K562 (cell line): Measurements from ENCODE around the gene STAM2. TPM values are rescaled to one million over a fixed set of nuclear protein-coding genes. Genes with fewer than 3 reads are reported as not detected.
"Not testable (repeated sequence)": the region's sequence is repeated elsewhere in the genome, so short reads cannot be mapped to it uniquely, and the experiment has no call there.

ENCODE experiments used
- ATAC-seq: fragments of 200-7000 bp; cut with Tn5 transposase; 3 replicates; pipeline ENCODE4 v1.9.1; 2020; ENCODE audit warnings: moderate library complexity
- BruUV-seq: library from RNA; stranded (reverse); fragments of 400-500 nt; replicated peaks from 2 replicates; lab custom pipeline; 2021; lab: Mats Ljungman, UMichigan
- CTCF ChIA-PET: fragments of 300-600 bp; formaldehyde crosslinking; extraction: SDS; loops from one replicate; lab custom pipeline; 2021; ENCODE audit warnings: low intra/inter-chr PET ratio; lab: Yijun Ruan, JAX
- POLR2A ChIA-PET: fragments of 300-600, 350-650 bp; sonication (Branson Sonifier 250); formaldehyde crosslinking; extraction: SDS; loops from one replicate; lab custom pipeline; 2021; ENCODE audit warnings: antibody characterized with exemption, inconsistent platforms; lab: Yijun Ruan, JAX
- DNase-seq, 4 experiments: peaks; one replicate each; pipeline versions ENCODE4 v3.0.0 to v3.0.0-alpha.2; 2011 to 2018; ENCODE audit warnings: low spot score in 3 of 4, mixed read lengths in 3 of 4; ENCODE audit errors: extremely low read depth in 1 of 4
- FAIRE-seq: peaks from 2 replicates; lab custom pipeline; 2011; peaks lifted over from hg19 to GRCh38; lab: Jason Lieb, UNC
- H2AFZ ChIP-seq: 2 replicates; pipeline ENCODE4 v1.6.0; 2011; ENCODE audit warnings: low read depth, low read length, control low read depth, inconsistent platforms
- H3K27ac ChIP-seq: fragments of 200-600 bp; 3 replicates; pipeline ENCODE4 v1.8.0; 2011; ENCODE audit warnings: low read depth, mild to moderate bottlenecking, control low read depth, inconsistent platforms, low read length, moderate library complexity, mixed read lengths; ENCODE audit errors: extremely low read depth
- H3K27me3 ChIP-seq, 2 experiments: fragments of 300-600 bp in 1 of 2; 2 replicates in 1 of 2; 3 replicates in 1 of 2; pipeline versions ENCODE4 v1.6.0 to v1.8.0; 2011; ENCODE audit warnings: inconsistent platforms in 2 of 2, low read length in 2 of 2, mild to moderate bottlenecking in 1 of 2, mixed read lengths in 1 of 2, moderate library complexity in 1 of 2; ENCODE audit not compliant: control insufficient read depth in 2 of 2, insufficient read depth in 2 of 2
- H3K36me3 ChIP-seq: fragments of 300-600 bp; 3 replicates; pipeline ENCODE4 v1.8.0; 2011; ENCODE audit warnings: mild to moderate bottlenecking, low read length, inconsistent platforms; ENCODE audit not compliant: control insufficient read depth, insufficient read depth
- H3K4me1 ChIP-seq, 2 experiments: fragments of 200-600 bp in 1 of 2; replicated peaks in 1 of 2; 2 replicates in 1 of 2; 3 replicates in 1 of 2; pipeline versions ENCODE4 v1.5.1 to v1.8.0; 2011; ENCODE audit warnings: inconsistent platforms in 2 of 2, low read length in 2 of 2, mild to moderate bottlenecking in 1 of 2, mixed read lengths in 1 of 2, moderate library complexity in 1 of 2; ENCODE audit not compliant: control insufficient read depth in 2 of 2, insufficient read depth in 2 of 2
- H3K4me2 ChIP-seq: 2 replicates; pipeline ENCODE4 v1.6.1; 2011; ENCODE audit warnings: low read length, control low read depth, inconsistent platforms, mixed read lengths; ENCODE audit not compliant: insufficient read depth
- H3K4me3 ChIP-seq: fragments of 200-600 bp; sonication (generic), shearing (Covaris generic); 2 replicates; pipeline ENCODE4 v1.5.1; 2016; ENCODE audit warnings: control low read depth, inconsistent platforms
- H3K79me2 ChIP-seq: fragments of 200-600 bp; 3 replicates; pipeline ENCODE4 v1.8.0; 2011; ENCODE audit warnings: low read length, inconsistent platforms; ENCODE audit not compliant: control insufficient read depth, insufficient read depth
- H3K9ac ChIP-seq, 2 experiments: 2 replicates each; pipeline versions ENCODE4 v1.6.0 to v1.6.1; 2011; ENCODE audit warnings: low read depth in 2 of 2, low read length in 2 of 2, control low read depth in 1 of 2, inconsistent platforms in 1 of 2, mild to moderate bottlenecking in 1 of 2, mixed read lengths in 1 of 2; ENCODE audit not compliant: insufficient read depth in 1 of 2
- H3K9me1 ChIP-seq: one replicate; pipeline ENCODE4 v1.6.0; 2011; ENCODE audit warnings: inconsistent platforms, mild to moderate bottlenecking, low read length, moderate library complexity; ENCODE audit not compliant: control insufficient read depth, insufficient read depth
- H3K9me3 ChIP-seq: replicated peaks from 2 replicates; pipeline ENCODE4 v1.5.1; 2011; ENCODE audit warnings: low read depth, low read length, inconsistent platforms; ENCODE audit not compliant: control insufficient read depth, insufficient read depth
- H4K20me1 ChIP-seq: replicated peaks from 2 replicates; pipeline ENCODE4 v1.6.1; 2011; ENCODE audit warnings: low read length, inconsistent platforms, mixed read lengths; ENCODE audit not compliant: control insufficient read depth, insufficient read depth
- TOE1 ChIP-seq, 2 experiments: fragments of 450-650 bp in 1 of 2; sonication (generic) in 1 of 2; formaldehyde crosslinking in 1 of 2; IDR thresholded peaks; 2 replicates each; pipeline versions ENCODE4 v1.7.1 to v1.8.0; 2016 to 2022; ENCODE audit warnings: borderline replicate concordance in 2 of 2, mild to moderate bottlenecking in 2 of 2, antibody characterized with exemption in 1 of 2, inconsistent platforms in 1 of 2, low read depth in 1 of 2, missing genetic modification reagents in 1 of 2, moderate library complexity in 1 of 2
- WGBS: fragments of 100-300 bp; shearing (Covaris generic); methylation state at CpG from one replicate; pipeline ENCODE4 v1.1.6; 2016; ENCODE audit warnings: low coverage, mixed read lengths; ENCODE audit not compliant: insufficient coverage; ENCODE audit errors: missing lambda C conversion rate; 5-methylcytosine and 5-hydroxymethylcytosine counted together
- in situ Hi-C: fragments of 300-500 bp; cut with MboI; formaldehyde crosslinking; loops from 4 replicates; pipeline ENCODE4 v1.15.0; 2018; ENCODE audit warnings: inconsistent platforms, mixed read lengths
- intact Hi-C: fragments of 100-400 bp; cut with micrococcal nuclease; formaldehyde crosslinking; loops from 2 replicates; pipeline ENCODE4 v1.14.2; 2022
- polyA plus RNA-seq, 8 experiments: library from polyadenylated mRNA; depleted of rRNA in 4 of 8; stranded (reverse) in 5 of 8; unstranded in 3 of 8; fragments of >200 nt; fragmentation: Nextera tagmentation in 2 of 8; fragmentation: Illumina TruSeq in 1 of 8; extraction: Ambion mirVana in 2 of 8; extraction: Trizol in 1 of 8; gene quantifications; 2 replicates each; pipeline versions ENCODE4 v1.2.1 to v1.2.3, GENCODE V29; 2011 to 2014; ENCODE audit warnings: inconsistent platforms in 1 of 8, missing spikeins in 1 of 8
- total RNA-seq, 7 experiments: library from RNA; depleted of rRNA in 6 of 7; stranded (reverse); fragments of >200 nt in 6 of 7; fragmentation: Illumina TruSeq in 2 of 7; extraction: Trizol in 2 of 7; gene quantifications; 2 replicates each; pipeline versions ENCODE4 v1.2.1 to v1.2.3, GENCODE V29; 2011 to 2021; ENCODE audit warnings: low replicate concordance in 1 of 7

STAM2 gene
- total and polyA plus RNA-seq, 9 of the 15 experiments (the other 6 are each of a cell fraction or from before 2014, with no cell fraction given) = 4.5 to 13.9 (median 8.7) TPM

DNA sequence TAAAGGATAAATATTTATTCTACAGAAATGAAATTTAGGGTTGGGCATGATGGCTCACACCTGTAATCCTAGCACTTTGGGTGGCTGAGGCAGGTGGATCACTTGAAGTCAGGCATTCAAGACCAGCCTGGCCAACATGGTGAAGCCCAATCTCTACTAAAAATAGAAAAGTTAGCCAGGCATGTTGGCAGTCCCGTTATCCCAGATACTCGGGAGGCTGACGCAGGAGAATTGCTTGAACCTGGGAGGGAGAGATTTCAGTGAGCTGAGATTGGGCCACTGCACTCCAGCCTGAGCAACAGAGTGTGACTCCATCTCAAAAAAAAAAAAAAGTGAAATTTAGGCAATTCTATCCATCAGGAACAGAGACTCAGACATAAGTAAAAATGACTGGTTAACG, 84.8 kb downstream of the STAM2 start:
- H3K79me2 ChIP-seq, H3K27ac ChIP-seq, H2AFZ ChIP-seq, in situ Hi-C loops, BruUV-seq, DNase-seq, FAIRE-seq, H3K9me1 ChIP-seq, H3K9ac ChIP-seq, H3K4me1 ChIP-seq, intact Hi-C loops, ATAC-seq, H3K4me3 ChIP-seq, H4K20me1 ChIP-seq, H3K4me2 ChIP-seq, POLR2A ChIA-PET, CTCF ChIA-PET, H3K36me3 ChIP-seq, H3K9me3 ChIP-seq: not testable (repeated sequence)
- WGBS = 2% methylated on average over 4 of the region's 4 CpGs
- peaks cover 5 to 22% of the 10 kb centered on the region in 2 experiments for H3K27me3 ChIP-seq

GRCh38 chr2:152089238-152089637, 86.3 kb downstream of the STAM2 start:
- ChIA-PET CTCF (no interaction called here), POLR2A (interaction anchor here (0.5 to 0.8 kb wide), 3 partner anchors 12 to 1428 kb away, joined by 3 to 4 read pairs (median 3); no protein-coding TSS in a partner anchor)
- no peak for ATAC-seq
- intact Hi-C loops = no loop called here
- Histone ChIP-seq H3K4me1 (no peaks in the 10 kb centered on the region), H4K20me1 (no peaks in the 10 kb centered on the region), H3K9me3 (no peaks in the 10 kb centered on the region), H3K9me1 (no peaks in the 10 kb centered on the region), H3K79me2 (no peaks in the 10 kb centered on the region), H3K4me2 (no peak overlapping the region), H3K4me3 (no peak overlapping the region), H3K36me3 (no peaks in the 10 kb centered on the region), H3K9ac (no peak overlapping the region), H2AFZ (no peak overlapping the region), H3K27ac (no peak overlapping the region), H3K27me3 (peaks cover 7 to 34% of the 10 kb centered on the region in 2 experiments; a peak in 4 of 5 replicates)
- no peak for TF ChIP-seq TOE1 (IDR thresholded peaks at IDR 0.05; ENCODE audit: borderline replicate concordance)
- no peak for TF ChIP-seq TOE1 (CRISPR knock-in tag; IDR thresholded peaks at IDR 0.05; ENCODE audit: borderline replicate concordance, low read depth)
- FAIRE-seq = no peak
- DNase-seq = no peak
- in situ Hi-C loops = no loop called here
- WGBS = 0% methylated on average over 2 of the region's 2 CpGs
- no TSS peak for BruUV-seq
